Stomach (tissue), 4 donors: ENCODE results near the gene ARSI.

ENCODE experiments used
- CTCF ChIP-seq, 7 experiments: fragments of 450-650 bp in 4 of 7; fragments of 200-600 bp in 3 of 7; sonication (generic) in 3 of 7; IDR thresholded peaks; one replicate each; pipeline ENCODE4 v1.5.1; 2016 to 2019; ENCODE audit warnings: antibody characterized with exemption in 7 of 7, control low read depth in 2 of 7, mild to moderate bottlenecking in 1 of 7
- EP300 ChIP-seq: sonication (generic); formaldehyde crosslinking; IDR thresholded peaks from one replicate; pipeline ENCODE4 v1.6.1; 2017; ENCODE audit warnings: antibody characterized with exemption
- POLR2AphosphoS5 ChIP-seq, 3 donors: sonication (generic); formaldehyde crosslinking; IDR thresholded peaks; one replicate each; pipeline ENCODE4 v1.6.1; 2016; ENCODE audit warnings: antibody characterized with exemption in 3 of 3

- TF ChIP-seq POLR2AphosphoS5 (IDR thresholded peaks at IDR 0.05) = no peak
- TF ChIP-seq CTCF (IDR thresholded peaks at IDR 0.05) = no peak
- TF ChIP-seq EP300 = no peak
Observed at GRCh38 chr5:150283904-150284303, 18.8 kb downstream of the ARSI start.
